Subcutaneous abdominal adipose tissue (tissue), 5 donors: Measurements from ENCODE around the gene OR51A4.
"Not testable (repeated sequence)": the region's sequence is repeated elsewhere in the genome, so short reads cannot be mapped to it uniquely, and the experiment has no call there.

Experiments used
- H3K27ac ChIP-seq: one replicate; pipeline ENCODE4 v1.7.0; 2013; ENCODE audit warnings: low read depth, mild to moderate bottlenecking, inconsistent platforms, low read length, moderate library complexity
- H3K27me3 ChIP-seq, 5 donors: one replicate each; pipeline ENCODE4 v1.7.0; 2013; ENCODE audit warnings: low read length in 5 of 5, inconsistent platforms in 1 of 5; ENCODE audit not compliant: control insufficient read depth in 5 of 5, insufficient read depth in 4 of 5
- H3K36me3 ChIP-seq, 5 donors: one replicate each; pipeline ENCODE4 v1.7.0; 2013; ENCODE audit warnings: low read length in 5 of 5; ENCODE audit not compliant: control insufficient read depth in 5 of 5, insufficient read depth in 5 of 5
- H3K4me1 ChIP-seq, 5 donors: one replicate each; pipeline ENCODE4 v1.7.0; 2013; ENCODE audit warnings: low read length in 5 of 5, mild to moderate bottlenecking in 3 of 5, moderate library complexity in 1 of 5; ENCODE audit not compliant: control insufficient read depth in 5 of 5, insufficient read depth in 5 of 5
- H3K4me3 ChIP-seq, 5 donors: one replicate each; pipeline ENCODE4 v1.7.0; 2013; ENCODE audit warnings: low read length in 5 of 5, low read depth in 1 of 5
- H3K9ac ChIP-seq, 5 donors: one replicate each; pipeline ENCODE4 v1.7.0; 2013; ENCODE audit warnings: low read length in 5 of 5, mild to moderate bottlenecking in 4 of 5, moderate library complexity in 3 of 5
- H3K9me3 ChIP-seq, 5 donors: one replicate each; pipeline ENCODE4 v1.7.0; 2013; ENCODE audit warnings: low read length in 5 of 5; ENCODE audit not compliant: control insufficient read depth in 5 of 5
- donor health status: healthy.
- donor health status: healthy.
- donor health status: healthy.
- donor health status: healthy.
- donor health status: healthy.

Gene OR51A4

DNA sequence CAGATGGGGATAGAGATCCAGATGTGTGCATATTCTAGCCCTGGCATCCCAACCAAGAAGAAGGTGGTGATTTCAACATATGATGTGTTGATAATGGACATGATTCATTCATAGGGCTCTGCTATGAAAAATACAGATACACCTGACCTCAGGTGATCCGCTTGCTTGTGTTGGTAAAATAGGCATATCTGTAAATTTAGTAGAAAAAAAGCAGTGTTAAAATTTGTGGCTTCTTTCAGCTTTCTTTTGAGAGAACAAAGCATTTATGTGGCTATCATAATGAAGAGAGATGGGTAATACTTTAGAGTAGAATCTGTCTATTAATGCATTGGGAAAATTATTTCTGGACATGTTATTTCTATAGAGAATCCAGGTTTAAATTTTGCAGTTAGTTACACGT is 8.2 kb upstream of the OR51A4 start, which contains the start of gene OR51A2:
Gene OR51A2, minus strand, starts transcription at position 101 of the 400 bp plus-strand sequence. Its CDS starts 0 bp downstream, at position 101.
- not testable (repeated sequence) for H3K36me3 ChIP-seq, H3K27ac ChIP-seq, H3K4me3 ChIP-seq, H3K9me3 ChIP-seq, H3K4me1 ChIP-seq, H3K9ac ChIP-seq, H3K27me3 ChIP-seq

DNA sequence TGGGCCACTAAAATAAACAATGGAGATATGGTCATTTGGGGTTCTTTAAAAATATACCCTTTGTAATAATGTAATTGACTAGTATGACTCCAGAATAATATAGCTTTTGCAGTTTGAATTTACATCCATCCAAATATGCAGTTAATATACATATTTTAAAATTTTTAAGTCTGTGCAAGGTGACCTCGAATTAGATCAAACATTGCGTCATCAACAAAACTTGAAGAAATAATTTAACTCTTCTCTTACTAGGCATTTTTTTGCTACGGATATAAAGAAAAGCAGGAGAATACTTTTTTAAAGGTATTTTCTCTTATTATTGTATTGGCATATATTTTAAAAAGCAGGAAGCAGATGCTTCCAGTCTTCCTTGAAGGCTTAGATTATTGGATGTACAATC is 10.7 kb downstream of the OR51A4 start:
- no peaks in the 10 kb centered on the region for H3K4me1 ChIP-seq
- no peaks in the 10 kb centered on the region for H3K36me3 ChIP-seq
- H3K27ac ChIP-seq: no peak overlapping the region
- no peak overlapping the region for H3K4me3 ChIP-seq
- H3K9ac ChIP-seq: no peak overlapping the region
- no peaks in the 10 kb centered on the region for H3K9me3 ChIP-seq
- H3K27me3 ChIP-seq: no peaks in the 10 kb centered on the region

DNA sequence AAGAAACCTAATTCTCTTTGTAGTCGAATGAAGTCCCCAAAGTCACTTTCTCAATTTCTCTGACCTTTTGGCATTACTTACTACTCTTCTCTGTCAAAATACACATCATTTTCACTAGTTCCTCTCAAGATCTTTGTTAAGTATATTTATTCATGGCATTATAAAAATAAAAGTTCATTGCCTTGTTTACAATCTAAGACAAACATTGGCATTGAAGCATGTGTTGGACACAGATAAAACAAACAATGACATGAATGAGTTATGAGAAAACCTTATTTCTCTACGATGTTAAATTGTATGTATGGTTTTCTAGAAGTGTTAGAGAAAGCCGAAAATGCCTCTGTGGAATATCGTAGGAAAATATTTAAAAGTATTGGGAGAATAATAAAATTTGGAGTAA is 14.7 kb downstream of the OR51A4 start:
- Histone ChIP-seq H3K9ac (no peak overlapping the region), H3K9me3 (no peaks in the 10 kb centered on the region), H3K36me3 (no peaks in the 10 kb centered on the region), H3K4me3 (no peak overlapping the region), H3K27ac (no peak overlapping the region), H3K27me3 (no peaks in the 10 kb centered on the region), H3K4me1 (no peaks in the 10 kb centered on the region)

DNA sequence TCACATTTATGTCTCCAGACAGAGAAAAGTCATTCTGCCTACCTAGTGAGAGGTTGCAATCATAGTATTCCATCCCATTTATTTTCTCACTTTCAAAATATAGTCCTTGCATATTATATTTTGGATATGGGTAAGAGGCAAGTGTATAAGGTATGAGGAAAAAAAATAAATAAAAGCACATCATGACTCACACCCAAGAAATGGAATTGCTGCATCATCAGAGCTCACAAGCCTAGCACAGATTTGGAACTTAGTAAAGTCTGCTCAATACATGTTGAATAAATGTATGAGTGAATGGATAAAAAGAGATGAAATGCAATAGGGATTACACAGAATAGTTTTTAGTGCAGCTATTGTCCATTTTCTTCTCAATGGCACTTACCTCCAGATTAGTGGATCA is 20.8 kb downstream of the OR51A4 start:
- no peaks in the 10 kb centered on the region for H3K27me3 ChIP-seq
- no peak overlapping the region for H3K9ac ChIP-seq
- H3K9me3 ChIP-seq: no peaks in the 10 kb centered on the region
- no peak overlapping the region for H3K4me3 ChIP-seq
- no peak overlapping the region for H3K27ac ChIP-seq
- no peaks in the 10 kb centered on the region for H3K4me1 ChIP-seq
- no peaks in the 10 kb centered on the region for H3K36me3 ChIP-seq

DNA sequence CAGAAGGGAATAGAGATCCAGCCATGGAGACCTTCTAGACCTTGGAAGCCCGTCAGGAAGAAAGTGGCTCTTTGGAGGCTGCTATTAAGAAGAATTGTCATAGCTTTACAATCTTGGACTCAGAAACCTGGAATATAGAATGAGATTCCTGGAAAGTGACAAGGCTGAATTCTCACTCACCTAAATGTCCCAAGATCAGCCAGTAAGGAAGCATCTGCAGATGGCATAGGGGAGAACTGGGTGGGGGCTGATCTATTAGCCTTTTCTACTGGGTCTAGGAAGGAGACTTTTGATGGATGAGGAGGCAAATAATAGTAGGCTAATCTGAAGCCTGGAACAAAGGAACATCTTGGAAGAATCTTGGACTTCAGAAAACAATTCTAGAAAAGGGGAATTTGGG is 23.2 kb downstream of the OR51A4 start, which contains the start of gene OR51G1:
Gene OR51G1, minus strand, starts transcription at position 101 of the 400 bp plus-strand sequence. Its CDS starts 0 bp downstream, at position 101.
- Histone ChIP-seq H3K4me3 (no peak within 1 kb of the TSS), H3K36me3 (no peaks in the 10 kb centered on the region), H3K27ac (no peak within 1 kb of the TSS), H3K9ac (no peak within 1 kb of the TSS), H3K9me3 (no peaks in the 10 kb centered on the region), H3K27me3 (no peaks in the 10 kb centered on the region), H3K4me1 (no peaks in the 10 kb centered on the region)

DNA sequence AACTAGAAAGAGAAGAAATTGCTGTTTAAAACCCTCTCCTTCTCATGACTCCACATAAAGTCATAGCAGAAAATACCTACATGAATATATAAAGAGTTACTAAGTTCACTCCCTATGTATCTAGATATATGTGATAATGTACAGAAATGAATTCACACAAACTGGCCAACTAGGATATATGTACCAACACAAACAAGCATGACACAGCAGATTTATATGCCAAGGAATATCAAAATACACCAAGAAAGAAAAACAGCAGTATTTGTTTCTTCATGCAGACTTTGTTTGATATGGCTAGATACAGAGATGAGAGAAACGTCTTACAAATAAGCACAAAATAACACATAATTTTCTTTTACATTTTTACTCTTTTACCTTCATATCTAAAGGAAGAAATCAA is 25.1 kb downstream of the OR51A4 start:
- Histone ChIP-seq H3K9me3 (no peaks in the 10 kb centered on the region), H3K4me3 (no peak overlapping the region), H3K36me3 (no peaks in the 10 kb centered on the region), H3K4me1 (no peaks in the 10 kb centered on the region), H3K27ac (no peak overlapping the region), H3K9ac (no peak overlapping the region), H3K27me3 (no peaks in the 10 kb centered on the region)

DNA sequence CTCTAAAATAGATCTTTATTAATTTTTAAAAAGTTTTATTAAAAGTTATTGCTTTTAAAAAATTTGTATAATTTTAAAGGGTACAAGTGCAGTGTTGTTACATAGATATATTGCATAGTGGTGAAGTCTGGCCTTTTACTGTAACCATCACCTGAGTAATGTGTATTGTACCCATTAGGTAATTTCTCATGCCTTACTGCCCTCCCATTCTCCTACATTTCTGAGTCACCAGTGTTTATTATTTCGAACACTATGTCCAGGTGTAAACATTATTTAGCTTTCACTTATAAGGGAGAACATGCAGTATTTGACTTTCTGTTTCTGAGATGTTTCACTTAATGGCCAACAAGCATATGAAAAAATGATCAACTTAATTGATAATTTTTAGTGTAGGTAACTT is 25.6 kb downstream of the OR51A4 start:
- Histone ChIP-seq H3K9me3 (no peaks in the 10 kb centered on the region), H3K4me3 (no peak overlapping the region), H3K36me3 (no peaks in the 10 kb centered on the region), H3K27me3 (no peaks in the 10 kb centered on the region), H3K4me1 (no peaks in the 10 kb centered on the region), H3K9ac (no peak overlapping the region), H3K27ac (no peak overlapping the region)

DNA sequence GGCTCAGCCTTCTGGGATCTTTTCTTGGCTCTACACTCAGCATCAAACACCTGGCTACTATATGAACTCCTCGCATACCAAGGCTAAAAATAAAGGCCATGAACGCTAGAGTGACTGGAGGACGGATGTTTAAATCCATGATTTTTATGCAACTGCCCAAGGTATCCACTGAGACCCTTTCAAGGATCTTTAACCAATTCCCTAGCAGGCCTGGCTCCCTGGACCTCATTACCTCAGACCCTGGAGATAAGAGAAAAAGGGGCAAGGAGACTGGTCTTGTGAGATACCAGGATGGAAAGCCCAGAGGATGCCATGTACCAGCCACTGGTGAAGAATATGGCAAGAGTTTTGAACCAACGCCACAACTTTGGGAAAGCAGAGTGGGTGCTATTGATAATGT is 28.2 kb downstream of the OR51A4 start, which contains the start of gene OR51G2:
Gene OR51G2, minus strand, starts transcription at position 101 of the 400 bp plus-strand sequence. CDS start 3,687 bp downstream, outside the sequence.
- H3K4me1 ChIP-seq: no peaks in the 10 kb centered on the region
- H3K9ac ChIP-seq: no peak within 1 kb of the TSS
- no peaks in the 10 kb centered on the region for H3K36me3 ChIP-seq
- H3K27ac ChIP-seq: no peak within 1 kb of the TSS
- no peaks in the 10 kb centered on the region for H3K9me3 ChIP-seq
- H3K27me3 ChIP-seq: peaks cover 0 to 2% (median 0%) of the 10 kb centered on the region in 5 donors
- no peak within 1 kb of the TSS for H3K4me3 ChIP-seq

DNA sequence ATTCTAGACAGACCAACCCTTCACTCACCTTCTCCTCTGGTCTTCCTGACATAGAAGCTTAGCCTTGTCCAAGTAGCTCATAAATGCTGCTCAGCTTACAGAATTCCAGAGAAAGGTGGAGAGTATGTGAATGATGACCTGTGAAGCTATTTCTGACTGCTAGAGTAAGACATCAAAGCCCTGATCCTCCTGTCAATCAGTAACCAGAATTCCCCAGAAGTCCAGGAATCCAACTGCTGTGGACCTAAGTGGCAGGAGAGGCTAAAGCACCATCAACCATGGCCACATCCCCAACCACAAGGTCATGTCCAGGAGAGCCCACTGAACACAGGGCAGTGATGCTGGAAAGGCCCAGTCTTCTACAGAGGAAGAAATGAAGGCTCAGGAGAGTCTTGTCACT is 30.8 kb downstream of the OR51A4 start:
- H3K9ac ChIP-seq: no peak overlapping the region
- H3K4me3 ChIP-seq: no peak overlapping the region
- no peaks in the 10 kb centered on the region for H3K4me1 ChIP-seq
- H3K9me3 ChIP-seq: no peaks in the 10 kb centered on the region
- H3K27me3 ChIP-seq: peaks cover 0 to 2% (median 0%) of the 10 kb centered on the region in 5 donors
- H3K36me3 ChIP-seq: no peaks in the 10 kb centered on the region
- no peak overlapping the region for H3K27ac ChIP-seq

DNA sequence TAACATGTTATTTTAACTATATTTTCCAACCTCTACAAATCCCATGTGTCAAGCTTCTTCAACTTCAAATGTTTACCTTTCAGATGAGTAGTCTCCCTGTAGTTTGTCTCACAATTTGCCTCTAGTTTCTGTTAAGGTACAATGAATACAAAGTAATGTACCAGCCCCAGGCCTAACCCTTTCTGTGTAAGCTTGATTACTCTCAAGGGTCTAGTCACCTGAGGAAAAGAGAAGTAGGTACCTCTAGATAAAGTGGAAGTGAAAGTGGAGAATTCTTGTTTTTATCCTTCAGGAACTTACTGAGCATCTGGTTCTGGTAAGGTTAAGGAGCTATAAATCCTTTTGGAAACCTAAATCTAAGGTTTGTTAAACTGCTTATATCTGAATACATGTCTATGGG is 43.9 kb downstream of the OR51A4 start, which contains the start of gene OR51A7:
Gene OR51A7, plus strand, starts transcription at position 300 of the 400 bp plus-strand sequence. CDS start 3,587 bp downstream, outside the sequence.
- H3K4me1 ChIP-seq: no peaks in the 10 kb centered on the region

More for the DNA sequence above, 43.9 kb downstream of the OR51A4 start, which contains the start of gene OR51A7:
- peaks cover 0 to 2% (median 0%) of the 10 kb centered on the region in 5 donors for H3K27me3 ChIP-seq
- no peaks in the 10 kb centered on the region for H3K36me3 ChIP-seq
- no peak within 1 kb of the TSS for H3K9ac ChIP-seq
- H3K27ac ChIP-seq: no peak within 1 kb of the TSS
- H3K4me3 ChIP-seq: no peak within 1 kb of the TSS
- no peaks in the 10 kb centered on the region for H3K9me3 ChIP-seq
